Suppressor macrophage treated with lipopolysaccharide for 4 hours (primary cell): ENCODE data around the gene FRG2C.
A peak's percentile ranks its signal among the peaks of the same experiment; 100 is the strongest.
"Not testable (repeated sequence)": the region's sequence is repeated elsewhere in the genome, so short reads cannot be mapped to it uniquely, and the experiment has no call there.

Experiments
- DNase-seq: peaks from one replicate; pipeline ENCODE4 v3.0.0-alpha.2; 2020

The FRG2C gene

DNA sequence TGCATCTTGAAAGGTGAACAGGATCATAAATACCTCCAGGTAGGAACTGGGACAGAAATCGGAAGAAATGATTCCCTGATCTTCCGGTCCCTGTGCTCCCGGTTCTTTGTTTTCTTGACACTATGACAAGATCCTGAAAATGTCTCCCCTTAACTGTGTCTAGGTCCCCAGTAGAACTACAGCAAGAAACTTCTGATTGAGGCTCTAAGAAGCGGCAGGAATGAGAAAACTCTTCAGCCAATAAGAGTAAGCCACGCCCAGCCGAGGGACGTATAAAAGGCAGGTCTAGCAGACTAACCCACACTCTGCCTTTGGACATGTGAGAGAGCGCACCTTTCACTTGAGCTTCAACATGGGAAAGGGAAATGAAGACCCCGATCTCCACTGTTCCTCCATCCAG lies at the start of gene FRG2C:
Gene FRG2C (plus strand): TSS at position 301 of the 400 bp plus-strand sequence. CDS start 52 bp downstream, at position 353.
- not testable (repeated sequence) for DNase-seq

- not testable (repeated sequence) for DNase-seq
Observed at GRCh38 chr3:75618666-75619305, 45.3 kb upstream of the FRG2C start.

- DNase-seq, result not testable (repeated sequence)
Observed at GRCh38 chr3:75619481-75620031, 44.6 kb upstream of the FRG2C start.

- DNase-seq, result not testable (repeated sequence)
Observed at GRCh38 chr3:75621772-75622171, 42.4 kb upstream of the FRG2C start.

DNA sequence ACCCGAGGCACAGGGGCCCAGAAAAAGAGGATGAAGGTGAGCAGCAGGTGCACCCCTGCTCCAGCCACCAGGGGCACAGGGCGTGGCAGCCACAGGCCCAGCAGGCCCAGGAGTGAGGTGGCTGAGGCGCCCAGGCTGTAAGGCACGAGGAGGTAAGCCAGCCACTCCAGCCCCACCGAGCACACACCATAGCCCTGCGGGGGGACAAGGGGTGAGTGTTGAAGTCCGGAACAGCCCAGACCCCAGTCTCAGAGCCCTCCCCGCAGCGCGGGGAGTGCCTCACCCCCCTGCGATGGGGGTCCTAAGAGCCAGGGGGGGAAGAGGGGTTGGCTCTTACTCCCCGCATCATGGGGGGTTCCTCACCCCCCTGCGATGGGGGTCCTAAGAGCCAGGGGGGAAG lies 40.5 kb upstream of the FRG2C start:
- not testable (repeated sequence) for DNase-seq

GRCh38 chr3:75630887-75631535 lies 33.1 kb upstream of the FRG2C start:
- not testable (repeated sequence) for DNase-seq

DNA sequence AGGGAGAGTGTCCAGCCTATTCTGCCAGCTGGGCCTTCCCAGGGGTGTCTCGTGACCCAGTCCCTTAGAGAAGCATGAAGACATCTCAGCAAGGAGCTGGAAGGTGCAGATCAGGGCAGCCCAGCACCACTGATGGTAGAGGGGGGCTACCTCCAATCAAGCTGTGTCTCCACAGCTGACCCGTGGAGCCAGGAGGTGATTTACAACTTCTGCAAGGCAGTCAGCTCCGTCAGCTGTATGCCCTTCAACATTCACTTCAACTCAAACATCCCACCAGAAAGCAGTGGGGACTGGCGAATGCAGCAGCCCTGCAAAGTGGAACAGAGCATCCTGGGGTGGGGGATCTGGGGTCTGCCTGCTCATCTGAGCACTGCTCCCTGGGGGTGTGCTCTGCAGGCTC lies 32.6 kb upstream of the FRG2C start:
- DNase-seq, result no peak

GRCh38 chr3:75638947-75639346 lies 25.2 kb upstream of the FRG2C start:
- DNase-seq, result not testable (repeated sequence)

- DNase-seq, result peak; percentile 47
Observed at GRCh38 chr3:75641107-75641517, 23.0 kb upstream of the FRG2C start.

DNA sequence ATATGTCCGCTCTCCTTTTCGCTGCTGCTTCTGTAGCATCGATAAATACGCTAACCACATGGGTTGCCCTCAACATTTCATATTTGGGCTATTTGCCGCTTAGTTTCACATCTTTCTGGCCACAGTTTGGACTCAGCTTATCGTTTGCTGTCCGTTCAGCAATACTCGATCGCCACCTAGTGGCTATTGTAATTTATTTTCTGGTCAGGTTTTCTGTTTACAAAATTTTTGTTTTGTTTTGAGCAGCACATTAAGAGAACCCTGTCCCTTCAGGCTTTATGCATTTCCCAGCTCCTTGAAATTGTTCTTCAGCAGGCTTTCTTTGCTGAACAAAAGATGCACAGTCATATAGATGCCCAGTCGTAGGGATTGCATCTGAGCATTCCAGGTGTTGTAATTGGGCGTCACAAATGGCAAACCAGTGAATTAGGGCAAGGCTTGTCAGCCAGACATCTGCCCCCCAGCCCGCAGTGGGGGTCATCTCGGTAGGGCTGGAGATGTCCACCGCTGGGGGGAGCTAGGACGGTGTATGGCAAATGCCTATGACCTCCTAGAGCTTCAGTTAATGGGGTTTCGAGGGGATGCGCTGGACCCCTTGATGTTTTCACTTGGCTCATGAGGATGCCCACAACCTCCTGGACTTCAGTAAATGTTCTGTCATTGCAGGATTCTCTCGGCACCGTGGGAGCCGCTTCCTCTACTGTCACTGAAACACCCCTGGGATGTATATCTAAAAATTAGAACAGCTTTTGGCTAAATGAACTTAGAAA lies 20.9 kb upstream of the FRG2C start:
- DNase-seq, result peak; percentile 56

DNA sequence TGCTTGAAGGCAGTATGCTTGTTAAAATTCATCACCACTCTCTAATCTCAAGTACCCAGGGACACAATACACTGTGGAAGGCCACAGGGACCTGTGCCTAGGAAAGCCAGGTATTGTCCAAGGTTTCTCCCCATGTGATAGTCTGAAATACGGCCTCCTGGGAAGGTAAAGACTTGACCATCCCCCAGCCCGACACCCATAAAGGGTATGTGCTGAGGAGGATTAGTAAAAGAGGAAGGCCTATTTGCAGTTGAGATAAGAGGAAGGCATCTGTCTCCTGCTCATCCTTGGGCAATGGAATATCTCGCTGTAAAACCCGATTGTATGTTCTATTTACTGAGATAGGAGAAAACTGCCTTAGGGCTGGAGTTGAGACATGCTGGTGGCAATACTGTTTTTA lies 18.6 kb upstream of the FRG2C start:
- DNase-seq, result not testable (repeated sequence)

- no peak for DNase-seq
Observed at GRCh38 chr3:75650191-75650590, 13.9 kb upstream of the FRG2C start.

DNA sequence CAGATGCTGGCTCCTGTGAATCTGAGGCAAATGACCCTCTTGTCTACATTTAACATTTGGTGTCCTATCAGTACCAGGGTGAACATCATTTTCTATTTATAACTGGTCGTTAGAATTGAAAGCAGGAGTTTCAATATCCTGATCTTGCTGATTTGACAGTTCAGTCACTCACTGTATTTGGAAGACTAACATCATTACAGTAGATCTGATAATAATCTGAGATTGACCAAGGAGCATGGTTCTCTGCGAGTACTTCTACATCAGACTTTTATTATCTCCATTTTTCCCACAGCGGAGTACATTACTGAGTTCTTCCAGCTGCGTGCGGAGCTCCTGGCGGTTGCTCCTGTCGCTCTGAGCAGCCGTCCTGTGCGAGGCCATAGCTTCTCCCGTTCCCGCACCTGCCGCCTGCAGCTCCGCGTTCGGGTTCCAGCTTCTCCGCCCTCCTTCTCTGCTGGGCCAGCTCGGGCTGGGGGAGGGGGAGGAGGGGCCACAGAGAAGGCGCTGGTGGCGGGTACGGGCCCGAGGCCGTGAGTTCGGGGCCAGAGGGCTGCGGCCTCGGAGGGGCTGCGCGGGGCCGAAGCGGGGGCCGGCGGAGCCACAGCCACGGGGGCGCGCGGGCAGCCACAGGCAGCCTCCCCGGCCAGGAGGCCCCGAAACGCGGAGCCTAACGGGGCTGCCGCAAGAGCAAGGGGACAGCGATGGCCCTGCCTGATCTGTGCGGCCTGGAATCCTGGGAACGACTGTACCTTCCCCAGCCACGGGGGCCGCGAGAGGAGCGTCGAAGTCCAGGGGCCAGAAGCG lies 8.8 kb upstream of the FRG2C start:
- not testable (repeated sequence) for DNase-seq

GRCh38 chr3:75655956-75656355 lies 8.2 kb upstream of the FRG2C start:
- not testable (repeated sequence) for DNase-seq

GRCh38 chr3:75658411-75659107 lies 5.6 kb upstream of the FRG2C start:
- not testable (repeated sequence) for DNase-seq

DNA sequence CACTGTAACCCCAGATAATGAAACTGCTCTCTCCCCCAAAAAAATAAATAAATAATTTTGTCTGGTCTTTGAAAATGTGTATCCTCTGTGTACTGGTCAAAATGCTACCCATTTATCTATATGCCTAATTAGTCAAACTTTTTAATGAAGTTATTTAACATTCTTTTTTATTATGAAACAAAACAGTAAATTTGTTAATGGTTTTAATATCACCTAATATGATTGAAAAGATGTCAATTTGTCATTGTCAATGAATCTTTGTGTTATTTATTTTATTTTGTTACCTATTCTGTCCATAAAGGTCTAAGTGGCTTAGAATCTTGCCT lies 5.1 kb upstream of the FRG2C start:
- DNase-seq, result not testable (repeated sequence)

DNA sequence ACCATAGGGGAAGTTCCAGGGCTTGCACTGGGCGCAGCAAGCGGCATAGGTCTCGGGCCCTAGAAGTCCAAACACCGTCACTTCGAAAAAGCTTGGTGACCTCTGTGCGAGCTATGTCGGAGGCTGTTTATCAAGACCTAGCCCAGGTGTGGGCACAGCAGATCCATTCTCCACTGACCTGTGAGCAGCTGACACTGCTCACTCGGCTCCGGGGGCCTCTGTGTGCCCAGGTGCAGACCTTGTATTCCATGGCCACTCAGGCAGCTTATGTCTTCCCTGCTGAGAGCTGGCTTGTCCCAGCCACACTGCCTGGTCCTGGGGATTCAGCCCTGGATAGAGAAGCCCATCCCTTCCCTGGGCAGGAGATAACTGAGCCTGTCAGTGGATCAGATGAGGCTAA lies 1.5 kb downstream of the FRG2C start:
- DNase-seq, result not testable (repeated sequence)

- peak; percentile 49 for DNase-seq
Observed at GRCh38 chr3:75667757-75668701, 3.9 kb downstream of the FRG2C start.

GRCh38 chr3:75668759-75669347 lies 4.7 kb downstream of the FRG2C start:
- not testable (repeated sequence) for DNase-seq
